Neutrophil (primary cell): Measurements from ENCODE around the gene CCDC167.

Source experiments
- H3K27ac ChIP-seq: fragments of 200-600 bp; sonication (generic); 2 replicates; pipeline ENCODE4 v1.5.1; 2016; ENCODE audit warnings: mild to moderate bottlenecking, moderate library complexity
- H3K27me3 ChIP-seq: fragments of 200-600 bp; sonication (generic); 2 replicates; pipeline ENCODE4 v1.6.0; 2016; ENCODE audit warnings: mild to moderate bottlenecking
- H3K36me3 ChIP-seq: fragments of 200-600 bp; sonication (generic); 2 replicates; pipeline ENCODE4 v1.5.1; 2017
- H3K4me1 ChIP-seq, 2 experiments: fragments of 200-600 bp in 1 of 2; sonication (generic) in 1 of 2; 1 replicate in 1 of 2; 2 replicates in 1 of 2; pipeline versions ENCODE4 v1.5.1 to v1.6.1; 2013 to 2016; ENCODE audit warnings: low read depth in 1 of 2, low read length in 1 of 2, mild to moderate bottlenecking in 1 of 2, moderate library complexity in 1 of 2; ENCODE audit not compliant: control insufficient read depth in 1 of 2, insufficient read depth in 1 of 2
- H3K4me3 ChIP-seq, 2 experiments: fragments of 200-600 bp in 1 of 2; sonication (generic) in 1 of 2; 1 replicate in 1 of 2; 2 replicates in 1 of 2; pipeline ENCODE4 v1.5.1; 2013 to 2016; ENCODE audit warnings: low read depth in 1 of 2, low read length in 1 of 2, mild to moderate bottlenecking in 1 of 2, moderate library complexity in 1 of 2
- H3K9me3 ChIP-seq: fragments of 200-600 bp; sonication (generic); 2 replicates; pipeline ENCODE4 v1.5.1; 2016
- TF ChIP-seq, protein P1 (sequence below): fragments of 200-600 bp; sonication (generic); IDR thresholded peaks from 2 replicates; pipeline ENCODE4 v1.5.1; 2016; ENCODE audit warnings: antibody characterized with exemption

Gene CCDC167

GRCh38 chr6:37535428-37535758, 35.7 kb upstream of the CCDC167 start:
- TF ChIP-seq, protein P1, sequence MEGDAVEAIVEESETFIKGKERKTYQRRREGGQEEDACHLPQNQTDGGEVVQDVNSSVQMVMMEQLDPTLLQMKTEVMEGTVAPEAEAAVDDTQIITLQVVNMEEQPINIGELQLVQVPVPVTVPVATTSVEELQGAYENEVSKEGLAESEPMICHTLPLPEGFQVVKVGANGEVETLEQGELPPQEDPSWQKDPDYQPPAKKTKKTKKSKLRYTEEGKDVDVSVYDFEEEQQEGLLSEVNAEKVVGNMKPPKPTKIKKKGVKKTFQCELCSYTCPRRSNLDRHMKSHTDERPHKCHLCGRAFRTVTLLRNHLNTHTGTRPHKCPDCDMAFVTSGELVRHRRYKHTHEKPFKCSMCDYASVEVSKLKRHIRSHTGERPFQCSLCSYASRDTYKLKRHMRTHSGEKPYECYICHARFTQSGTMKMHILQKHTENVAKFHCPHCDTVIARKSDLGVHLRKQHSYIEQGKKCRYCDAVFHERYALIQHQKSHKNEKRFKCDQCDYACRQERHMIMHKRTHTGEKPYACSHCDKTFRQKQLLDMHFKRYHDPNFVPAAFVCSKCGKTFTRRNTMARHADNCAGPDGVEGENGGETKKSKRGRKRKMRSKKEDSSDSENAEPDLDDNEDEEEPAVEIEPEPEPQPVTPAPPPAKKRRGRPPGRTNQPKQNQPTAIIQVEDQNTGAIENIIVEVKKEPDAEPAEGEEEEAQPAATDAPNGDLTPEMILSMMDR = no peak
- H3K4me3 ChIP-seq = no peak overlapping the region
- H3K36me3 ChIP-seq = no peaks in the 10 kb centered on the region
- H3K27ac ChIP-seq = no peak overlapping the region
- H3K9me3 ChIP-seq = no peaks in the 10 kb centered on the region
- no peaks in the 10 kb centered on the region for H3K4me1 ChIP-seq
- H3K27me3 ChIP-seq = peaks cover 100% of the 10 kb centered on the region

DNA sequence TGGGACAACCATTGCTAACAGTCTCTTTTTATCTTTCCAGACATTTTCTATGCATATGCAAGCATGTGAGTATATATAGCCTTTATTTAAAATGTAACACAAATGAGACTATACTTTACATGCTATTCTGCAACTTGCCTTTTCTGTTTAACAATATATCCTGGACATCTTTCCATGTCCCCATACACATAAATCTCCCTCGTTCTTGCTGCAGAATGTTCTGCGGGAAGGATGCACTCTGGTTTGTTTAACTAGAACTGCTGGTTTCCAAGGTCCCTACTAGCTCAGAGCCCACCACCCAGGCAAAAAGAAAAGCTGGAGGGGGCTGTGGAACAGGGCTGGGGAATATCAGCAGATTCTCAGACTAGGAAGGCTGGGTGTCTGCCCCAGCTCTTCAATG, 35.2 kb upstream of the CCDC167 start:
- H3K27ac ChIP-seq = no peak overlapping the region
- no peaks in the 10 kb centered on the region for H3K36me3 ChIP-seq
- H3K4me1 ChIP-seq = no peaks in the 10 kb centered on the region
- H3K9me3 ChIP-seq = no peaks in the 10 kb centered on the region
- peaks cover 100% of the 10 kb centered on the region for H3K27me3 ChIP-seq
- TF ChIP-seq, protein P1 = no peak
- no peak overlapping the region for H3K4me3 ChIP-seq

DNA sequence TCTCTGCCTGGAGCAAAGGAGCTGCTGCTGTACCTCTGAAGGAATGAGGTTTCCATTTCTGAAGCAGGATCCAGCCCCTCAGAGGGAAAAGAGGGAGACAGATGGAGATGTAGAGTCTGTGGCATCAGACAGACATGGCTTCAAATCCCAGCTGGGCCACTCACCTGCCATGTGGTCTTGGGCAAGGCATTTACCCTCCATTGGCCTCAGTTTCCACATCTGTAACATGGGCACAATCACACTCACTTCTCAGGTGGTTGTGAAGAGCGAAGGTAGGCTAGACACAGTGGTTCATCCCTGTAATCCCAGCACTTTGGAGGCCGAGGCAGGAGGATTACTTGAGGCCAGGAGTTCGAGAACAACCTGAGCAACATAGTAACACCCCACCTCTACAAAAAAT, 32.4 kb upstream of the CCDC167 start:
- no peaks in the 10 kb centered on the region for H3K9me3 ChIP-seq
- H3K4me3 ChIP-seq = no peak overlapping the region
- TF ChIP-seq, protein P1 = no peak
- no peaks in the 10 kb centered on the region for H3K4me1 ChIP-seq
- H3K36me3 ChIP-seq = no peaks in the 10 kb centered on the region
- peaks cover 83% of the 10 kb centered on the region for H3K27me3 ChIP-seq
- H3K27ac ChIP-seq = no peak overlapping the region

DNA sequence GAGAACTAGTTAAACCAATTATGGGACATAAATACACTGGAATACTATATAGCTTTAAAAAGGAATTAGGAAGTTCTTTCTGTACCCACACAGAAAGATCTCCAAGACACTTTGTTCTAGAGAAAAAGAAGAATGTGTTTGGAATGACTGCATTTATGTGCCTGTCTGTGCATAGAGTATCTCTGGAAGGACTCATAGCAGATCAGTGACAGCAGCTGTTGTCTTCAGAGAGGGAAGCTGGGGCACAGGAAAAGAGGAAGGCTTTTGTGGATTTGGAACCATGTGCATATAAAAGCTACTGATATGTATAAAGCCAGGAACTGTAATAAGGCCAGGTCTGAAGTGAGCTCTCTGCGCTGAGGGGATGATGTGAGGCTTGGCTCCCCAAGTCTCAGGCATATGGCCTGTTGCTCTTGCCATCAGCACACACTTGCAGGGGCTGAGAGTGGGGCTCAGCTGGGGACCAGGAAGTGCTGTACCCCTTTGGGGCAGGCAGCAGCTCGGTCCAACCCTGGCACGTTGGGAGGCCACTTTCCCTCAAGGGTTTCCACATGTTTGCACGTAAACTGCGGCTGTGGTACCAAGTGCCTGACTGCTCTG, 31.8 kb upstream of the CCDC167 start:
- Histone ChIP-seq H3K36me3 (no peaks in the 10 kb centered on the region), H3K9me3 (no peaks in the 10 kb centered on the region), H3K4me3 (no peak overlapping the region), H3K27me3 (peaks cover 83% of the 10 kb centered on the region), H3K27ac (no peak overlapping the region), H3K4me1 (no peaks in the 10 kb centered on the region)
- TF ChIP-seq, protein P1 = no peak

GRCh38 chr6:37531026-37531425, 31.3 kb upstream of the CCDC167 start:
- TF ChIP-seq, protein P1 = no peak
- Histone ChIP-seq H3K9me3 (no peaks in the 10 kb centered on the region), H3K27ac (no peak overlapping the region), H3K4me3 (no peak overlapping the region), H3K36me3 (no peaks in the 10 kb centered on the region), H3K4me1 (no peaks in the 10 kb centered on the region), H3K27me3 (peaks cover 79% of the 10 kb centered on the region)

DNA sequence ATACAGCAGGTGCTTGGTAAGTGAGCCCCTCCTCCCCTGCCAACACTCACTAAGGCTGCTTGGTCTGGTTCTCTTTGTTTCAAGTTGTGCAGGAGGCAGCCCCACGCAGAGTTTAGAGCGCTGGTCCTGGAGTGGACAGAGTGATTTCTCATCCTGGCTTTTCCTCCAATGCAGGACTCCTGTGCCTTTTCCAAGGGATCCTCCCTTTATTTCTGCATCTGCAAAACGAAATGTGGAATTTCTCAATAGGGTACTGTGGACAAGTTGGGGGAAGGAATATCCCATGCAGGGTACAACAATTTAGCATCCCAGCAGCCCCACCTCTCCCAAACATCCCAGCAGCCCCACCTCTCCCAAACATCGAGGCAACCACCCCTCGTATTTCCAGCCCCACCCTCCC, 30.6 kb upstream of the CCDC167 start:
- no peak overlapping the region for H3K27ac ChIP-seq
- peaks cover 79% of the 10 kb centered on the region for H3K27me3 ChIP-seq
- no peaks in the 10 kb centered on the region for H3K4me1 ChIP-seq
- TF ChIP-seq, protein P1 = no peak
- no peaks in the 10 kb centered on the region for H3K36me3 ChIP-seq
- H3K9me3 ChIP-seq = no peaks in the 10 kb centered on the region
- H3K4me3 ChIP-seq = no peak overlapping the region
